Measurements from ENCODE around the gene LPP.

GRCh38 chr3:188818282-188818681 lies 664.3 kb downstream of the LPP start:
- TF ChIP-seq CTCF (IDR thresholded peaks at IDR 0.05; ENCODE audit: insufficient read depth, low read length, poor library complexity, severe bottlenecking) (no peak), EZH2phosphoT487 (conservative IDR thresholded peaks at IDR 0.05; ENCODE audit: low read length) (no peak)

All from SU-DHL-6 (cell line).